Amniotic epithelial cell (primary cell): ENCODE measurements around the gene SERINC4.

ENCODE experiments used
- DNase-seq: peaks from one replicate; pipeline ENCODE4 v3.0.0-alpha.2; 2010; ENCODE audit warnings: low read depth

SERINC4 gene

GRCh38 chr15:43796566-43796965, 3.5 kb downstream of the SERINC4 start:
- DNase-seq, result no peak

GRCh38 chr15:43795997-43796396, 4.0 kb downstream of the SERINC4 start:
- DNase-seq, result no peak

- no peak for DNase-seq
Measured at GRCh38 chr15:43795197-43795596, 4.8 kb downstream of the SERINC4 start.

GRCh38 chr15:43794269-43795037, 5.6 kb downstream of the SERINC4 start:
- DNase-seq, result peak; percentile 69

GRCh38 chr15:43793647-43794046, 6.4 kb downstream of the SERINC4 start:
- DNase-seq, result no peak

GRCh38 chr15:43792761-43793476, 7.1 kb downstream of the SERINC4 start:
- peak; percentile 23 for DNase-seq

- peak; percentile 99 for DNase-seq
Measured at GRCh38 chr15:43791993-43792760, 7.8 kb downstream of the SERINC4 start, which contains the start of gene SERF2. Gene SERF2, plus strand, starts transcription at chr15:43792320. Its CDS starts 57 bp downstream, at chr15:43792377.

- DNase-seq, result no peak
Measured at GRCh38 chr15:43789409-43789808, 10.6 kb downstream of the SERINC4 start.

- no peak for DNase-seq
Measured at GRCh38 chr15:43779016-43779415, 21.0 kb downstream of the SERINC4 start.

- DNase-seq, result peak; percentile 62
Measured at GRCh38 chr15:43777267-43777914, 22.6 kb downstream of the SERINC4 start.

- DNase-seq, result peak; percentile 41
Measured at GRCh38 chr15:43776718-43777266, 23.2 kb downstream of the SERINC4 start, which contains the start of gene ELL3. Gene ELL3, minus strand, starts transcription at chr15:43776966. Its CDS starts 65 bp downstream, at chr15:43776901.

- DNase-seq, result no peak
Measured at GRCh38 chr15:43776101-43776717, 23.8 kb downstream of the SERINC4 start.

- peak; percentile 40 for DNase-seq
Measured at GRCh38 chr15:43775411-43775965, 24.5 kb downstream of the SERINC4 start.

- no peak for DNase-seq
Measured at GRCh38 chr15:43774062-43774461, 26.0 kb downstream of the SERINC4 start.

GRCh38 chr15:43772624-43773023, 27.4 kb downstream of the SERINC4 start:
- DNase-seq, result no peak

- DNase-seq, result no peak
Measured at GRCh38 chr15:43771816-43772215, 28.2 kb downstream of the SERINC4 start.

- DNase-seq, result peak; percentile 52
Measured at GRCh38 chr15:43769584-43770228, 30.3 kb downstream of the SERINC4 start.

- peak; percentile 41 for DNase-seq
Measured at GRCh38 chr15:43763819-43764446, 36.1 kb downstream of the SERINC4 start.

- no peak for DNase-seq
Measured at GRCh38 chr15:43762824-43763223, 37.2 kb downstream of the SERINC4 start.

GRCh38 chr15:43751885-43752284, 48.1 kb downstream of the SERINC4 start:
- DNase-seq, result no peak
